Body of pancreas (tissue), 4 donors: ENCODE results near the gene COL15A1. TPM values are rescaled to one million over a fixed set of nuclear protein-coding genes. Genes with fewer than 3 reads are reported as not detected.

Source experiments
- ATAC-seq: fragments of 150-250 bp; one replicate; pipeline ENCODE4 v1.9.1; 2016
- DNase-seq, 4 donors: peaks; one replicate each; pipeline ENCODE4 v3.0.0-alpha.2; 2019
- H3K27ac ChIP-seq, 4 donors: fragments of 200-600 bp; sonication (generic); 1 replicate in 3 of 4; 2 replicates in 1 of 4; pipeline versions ENCODE4 v1.5.1 to v1.6.1; 2016 to 2019; ENCODE audit warnings: mild to moderate bottlenecking in 1 of 4, mixed read lengths in 1 of 4, moderate library complexity in 1 of 4
- H3K27me3 ChIP-seq, 2 donors: fragments of 200-600 bp; sonication (generic); one replicate each; pipeline ENCODE4 v1.6.0; 2016; ENCODE audit warnings: mild to moderate bottlenecking in 1 of 2
- H3K36me3 ChIP-seq, 2 donors: fragments of 200-600 bp; sonication (generic); replicated peaks in 1 of 2; 2 replicates each; pipeline ENCODE4 v1.5.1; 2016; ENCODE audit warnings: low read depth in 2 of 2; ENCODE audit not compliant: insufficient read depth in 1 of 2
- H3K4me1 ChIP-seq: fragments of 200-600 bp; sonication (generic); one replicate; pipeline ENCODE4 v1.6.0; 2016
- H3K4me3 ChIP-seq, 2 donors: fragments of 200-600 bp; sonication (generic); 1 replicate in 1 of 2; 2 replicates in 1 of 2; pipeline ENCODE4 v1.5.1; 2016 to 2019
- H3K9me3 ChIP-seq, 3 donors: fragments of 200-600 bp; sonication (generic); 1 replicate in 2 of 3; 2 replicates in 1 of 3; pipeline ENCODE4 v1.5.1; 2016
- POLR2A ChIP-seq, 3 donors: fragments of 450-650 bp; IDR thresholded peaks; one replicate each; pipeline ENCODE4 v1.6.1; 2016; ENCODE audit warnings: antibody characterized with exemption in 3 of 3, mild to moderate bottlenecking in 2 of 3
- WGBS, 2 donors: methylation state at CpG; one replicate each; pipeline ENCODE4 v1.1.5; 2017; 5-methylcytosine and 5-hydroxymethylcytosine counted together
- intact Hi-C: fragments of 100-400 bp; cut with DNase I; formaldehyde crosslinking; loops from one replicate; pipeline ENCODE4 v1.15.1; 2023
- total RNA-seq, 2 donors: library from RNA; depleted of rRNA; stranded (reverse); fragments of >200 nt; gene quantifications; one replicate each; pipeline ENCODE4 v1.1.0, GENCODE V29; 2016
- TF ChIP-seq, protein P1 (sequence below), 7 experiments: fragments of 450-650 bp in 4 of 7; fragments of 200-600 bp in 3 of 7; sonication (generic) in 3 of 7; IDR thresholded peaks; one replicate each; pipeline ENCODE4 v1.5.1; 2016 to 2019; ENCODE audit warnings: antibody characterized with exemption in 7 of 7

The COL15A1 gene
- total RNA-seq, 2 donors from 2014 or later, result 6.7 to 55.4 TPM

DNA sequence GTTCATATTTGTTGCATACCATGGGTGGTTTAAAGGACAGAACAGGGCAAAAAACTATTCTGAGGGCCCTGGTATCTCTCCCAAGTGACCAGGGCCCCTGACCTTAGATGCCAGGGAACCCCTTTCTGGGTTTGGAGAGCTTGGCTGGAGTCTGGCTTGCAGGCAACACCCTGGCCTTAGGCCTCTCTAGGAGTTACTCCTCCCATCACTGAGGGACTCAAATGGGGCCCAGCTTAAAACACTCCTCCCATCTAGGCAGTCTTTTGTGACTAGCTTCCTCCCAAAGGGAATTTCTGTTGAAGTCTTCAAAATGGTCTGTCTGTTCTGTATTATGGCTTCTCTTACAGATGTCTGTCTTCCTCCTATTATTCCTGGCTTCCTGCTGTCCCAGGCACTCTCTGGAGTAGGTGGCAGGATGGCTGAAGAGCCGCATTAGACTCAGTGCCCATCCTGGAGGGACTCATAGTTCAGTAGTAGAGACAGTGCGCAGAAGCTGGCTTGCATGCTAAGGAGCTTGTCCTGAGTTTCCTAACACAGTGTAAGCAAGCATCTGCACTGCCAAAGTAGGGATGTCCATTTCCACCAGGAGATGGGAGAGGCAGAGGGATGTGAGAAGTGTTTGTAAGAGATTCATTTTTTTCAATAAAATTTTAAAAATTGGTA is 10.0 kb downstream of the COL15A1 start:
- intact Hi-C loops, result no loop called here
- WGBS, 2 donors, result 82 to 91% methylated on average over 2 of the region's 2 CpGs
- Histone ChIP-seq H3K27ac (no peak overlapping the region), H3K36me3 (no peaks in the 10 kb centered on the region), H3K4me3 (no peak overlapping the region), H3K4me1 (no peaks in the 10 kb centered on the region), H3K27me3 (no peaks in the 10 kb centered on the region), H3K9me3 (no peaks in the 10 kb centered on the region)
- ATAC-seq, result no peak
- DNase-seq, result no peak
- TF ChIP-seq POLR2A (IDR thresholded peaks at IDR 0.05), result no peak
- TF ChIP-seq, protein P1, sequence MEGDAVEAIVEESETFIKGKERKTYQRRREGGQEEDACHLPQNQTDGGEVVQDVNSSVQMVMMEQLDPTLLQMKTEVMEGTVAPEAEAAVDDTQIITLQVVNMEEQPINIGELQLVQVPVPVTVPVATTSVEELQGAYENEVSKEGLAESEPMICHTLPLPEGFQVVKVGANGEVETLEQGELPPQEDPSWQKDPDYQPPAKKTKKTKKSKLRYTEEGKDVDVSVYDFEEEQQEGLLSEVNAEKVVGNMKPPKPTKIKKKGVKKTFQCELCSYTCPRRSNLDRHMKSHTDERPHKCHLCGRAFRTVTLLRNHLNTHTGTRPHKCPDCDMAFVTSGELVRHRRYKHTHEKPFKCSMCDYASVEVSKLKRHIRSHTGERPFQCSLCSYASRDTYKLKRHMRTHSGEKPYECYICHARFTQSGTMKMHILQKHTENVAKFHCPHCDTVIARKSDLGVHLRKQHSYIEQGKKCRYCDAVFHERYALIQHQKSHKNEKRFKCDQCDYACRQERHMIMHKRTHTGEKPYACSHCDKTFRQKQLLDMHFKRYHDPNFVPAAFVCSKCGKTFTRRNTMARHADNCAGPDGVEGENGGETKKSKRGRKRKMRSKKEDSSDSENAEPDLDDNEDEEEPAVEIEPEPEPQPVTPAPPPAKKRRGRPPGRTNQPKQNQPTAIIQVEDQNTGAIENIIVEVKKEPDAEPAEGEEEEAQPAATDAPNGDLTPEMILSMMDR (IDR thresholded peaks at IDR 0.05), result no peak

DNA sequence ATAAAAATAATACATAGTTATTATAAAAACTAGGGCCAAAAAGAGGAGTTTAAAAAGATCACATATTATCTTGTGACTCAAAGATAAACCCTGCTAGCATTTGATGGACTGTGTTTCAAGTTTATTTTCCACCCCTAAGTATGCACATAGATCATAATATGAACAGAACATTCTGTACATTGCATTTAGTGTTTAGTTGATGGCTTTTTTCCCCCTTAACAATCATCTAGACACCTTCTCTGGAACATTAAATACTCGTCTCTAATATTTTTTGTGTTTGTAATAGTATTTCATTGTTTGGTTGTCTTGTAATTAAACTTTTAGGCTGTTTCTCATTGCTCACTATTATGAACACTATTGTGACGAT is 10.5 kb downstream of the COL15A1 start:
- Histone ChIP-seq H3K27me3 (no peaks in the 10 kb centered on the region), H3K36me3 (no peaks in the 10 kb centered on the region), H3K4me3 (no peak overlapping the region), H3K9me3 (no peaks in the 10 kb centered on the region), H3K27ac (no peak overlapping the region), H3K4me1 (no peaks in the 10 kb centered on the region)
- intact Hi-C loops, result no loop called here
- no peak for DNase-seq
- no peak for ATAC-seq
- TF ChIP-seq POLR2A (IDR thresholded peaks at IDR 0.05), result no peak
- TF ChIP-seq, protein P1 (IDR thresholded peaks at IDR 0.05), result no peak
- WGBS, 2 donors, result 85 to 86% methylated on average over 2 of the region's 2 CpGs

DNA sequence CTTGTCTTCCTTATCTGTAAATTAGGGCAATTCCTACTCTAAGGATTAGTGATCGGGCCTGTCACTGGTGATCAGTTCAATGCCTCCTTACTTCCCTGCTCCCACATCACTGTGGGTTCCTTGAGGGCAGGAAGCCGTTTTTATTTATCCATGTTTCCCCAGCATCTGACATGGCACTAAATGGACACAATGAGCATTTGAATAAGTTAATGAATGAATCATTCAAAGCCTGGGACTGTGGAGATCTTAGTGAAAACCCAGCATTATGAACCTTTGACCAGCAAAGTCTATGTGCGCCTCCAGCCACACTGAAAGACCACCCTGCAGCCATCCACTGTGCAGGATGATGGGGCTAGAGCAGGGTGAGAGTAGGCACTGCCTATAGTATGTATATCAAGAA is 11.6 kb downstream of the COL15A1 start:
- ATAC-seq (no peak), DNase-seq (no peak)
- Histone ChIP-seq H3K4me3 (no peak overlapping the region), H3K4me1 (no peaks in the 10 kb centered on the region), H3K36me3 (no peaks in the 10 kb centered on the region), H3K9me3 (no peaks in the 10 kb centered on the region), H3K27me3 (no peaks in the 10 kb centered on the region), H3K27ac (no peak overlapping the region)
- intact Hi-C loops, result no loop called here
- TF ChIP-seq POLR2A (IDR thresholded peaks at IDR 0.05), result no peak
- TF ChIP-seq, protein P1 (IDR thresholded peaks at IDR 0.05), result no peak
- WGBS, 2 donors, result 89 to 92% methylated on average over 3 of the region's 3 CpGs

DNA sequence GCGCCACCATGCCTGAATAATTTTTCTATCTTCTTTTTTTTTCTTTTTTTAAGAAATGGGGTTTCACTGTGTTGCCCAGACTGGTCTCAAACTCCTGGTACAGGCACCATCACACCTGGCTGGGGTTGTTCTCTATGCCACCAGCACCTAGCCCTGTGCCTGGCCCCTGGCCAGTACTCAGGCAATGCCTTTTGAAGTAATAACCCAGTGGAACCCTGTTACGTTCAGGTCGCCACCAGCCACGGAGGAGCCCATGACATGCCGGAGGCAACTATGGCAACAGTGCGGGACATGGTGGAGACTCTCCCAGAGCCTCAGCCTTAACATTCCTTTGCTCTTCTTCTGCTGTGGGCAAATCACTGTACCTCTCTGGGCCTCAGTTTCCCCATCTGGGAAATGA is 14.1 kb downstream of the COL15A1 start:
- Histone ChIP-seq H3K27ac (peak overlapping the region in 1 of 4 donors; percentile 13), H3K27me3 (no peaks in the 10 kb centered on the region), H3K9me3 (no peaks in the 10 kb centered on the region), H3K4me1 (peaks cover 5% of the 10 kb centered on the region), H3K4me3 (no peak overlapping the region), H3K36me3 (no peaks in the 10 kb centered on the region)
- ATAC-seq (peak; percentile 17), DNase-seq (no peak)
- intact Hi-C loops, result no loop called here
- 88 to 89% methylated on average over 6 of the region's 6 CpGs for WGBS, 2 donors
- no peak for TF ChIP-seq POLR2A (IDR thresholded peaks at IDR 0.05)
- TF ChIP-seq, protein P1 (IDR thresholded peaks at IDR 0.05), result no peak
